ENCODE data around the gene HCFC2.

DNA sequence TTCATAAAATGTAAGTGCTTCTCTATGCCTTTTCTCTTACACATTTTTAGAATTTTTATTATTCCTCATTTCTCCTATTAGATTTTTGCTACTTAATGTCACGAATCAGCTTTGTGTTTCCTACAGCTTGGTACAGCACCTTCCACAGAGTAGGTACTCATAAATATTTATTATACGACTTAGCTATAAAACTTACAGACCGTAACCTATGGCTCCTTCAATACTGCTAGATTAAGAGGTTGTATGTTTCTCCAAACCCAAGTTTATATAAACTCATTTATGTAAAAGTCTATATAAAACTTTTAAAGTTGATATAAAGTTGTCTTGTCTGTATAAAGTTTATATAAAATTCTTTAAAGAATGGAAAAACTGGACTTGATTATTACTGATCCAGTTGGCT lies 62.2 kb downstream of the HCFC2 start:
- no peak for TF ChIP-seq ZNF510 (tag by site-specific recombination; IDR thresholded peaks at IDR 0.05; ENCODE audit: insufficient replicate concordance)
- TF ChIP-seq CTCF (tag by site-specific recombination; IDR thresholded peaks at IDR 0.05): no peak
- TF ChIP-seq, protein P1, sequence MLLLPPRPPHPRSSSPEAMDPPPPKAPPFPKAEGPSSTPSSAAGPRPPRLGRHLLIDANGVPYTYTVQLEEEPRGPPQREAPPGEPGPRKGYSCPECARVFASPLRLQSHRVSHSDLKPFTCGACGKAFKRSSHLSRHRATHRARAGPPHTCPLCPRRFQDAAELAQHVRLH (tag by site-specific recombination; IDR thresholded peaks at IDR 0.05): no peak
- no peak for TF ChIP-seq MEIS1 (CRISPR knock-in tag; IDR thresholded peaks at IDR 0.05; ENCODE audit: borderline replicate concordance)
